Breast epithelium (tissue), 3 donors: ENCODE data around the gene ZAP70.

Experiments used
- CTCF ChIP-seq, 3 donors: fragments of 450-650 bp; IDR thresholded peaks; one replicate each; pipeline ENCODE4 v1.5.1; 2016 to 2017; ENCODE audit warnings: antibody characterized with exemption in 3 of 3, mild to moderate bottlenecking in 3 of 3, moderate library complexity in 3 of 3
- POLR2AphosphoS5 ChIP-seq, 3 donors: sonication (generic); formaldehyde crosslinking; IDR thresholded peaks; one replicate each; pipeline ENCODE4 v1.6.1; 2017; ENCODE audit warnings: antibody characterized with exemption in 3 of 3

GRCh38 chr2:97784953-97785352 is 71.6 kb downstream of the ZAP70 start:
- no peak for TF ChIP-seq CTCF (IDR thresholded peaks at IDR 0.05)
- no peak for TF ChIP-seq POLR2AphosphoS5 (IDR thresholded peaks at IDR 0.05)
